ENCODE measurements around the gene CSNK2A2.

CSNK2A2 gene

GRCh38 chr16:58109330-58109729 lies 88.6 kb downstream of the CSNK2A2 start:
- DNase-seq, result no peak
